Kidney (tissue), 14 donors: ENCODE results near the gene GNAI3. TPM values are rescaled to one million over a fixed set of nuclear protein-coding genes. Genes with fewer than 3 reads are reported as not detected.

Source experiments
- DNase-seq, 5 donors: peaks; one replicate each; pipeline ENCODE4 v3.0.0-alpha.2; 2013 to 2020
- FAIRE-seq: peaks from 2 replicates; lab custom pipeline; 2012; peaks lifted over from hg19 to GRCh38; lab: Jason Lieb, UNC
- H3K27ac ChIP-seq, 2 donors: one replicate each; pipeline ENCODE4 v1.7.0; 2013; ENCODE audit warnings: low read depth in 2 of 2, low read length in 2 of 2, inconsistent platforms in 1 of 2
- H3K27me3 ChIP-seq: one replicate; pipeline ENCODE4 v1.7.1; 2013; ENCODE audit warnings: low read length, inconsistent platforms; ENCODE audit not compliant: control insufficient read depth, insufficient read depth
- H3K36me3 ChIP-seq, 3 donors: one replicate each; pipeline versions ENCODE4 v1.7.0 to v1.7.1; 2013; ENCODE audit warnings: low read length in 3 of 3, control low read depth in 1 of 3, inconsistent platforms in 1 of 3; ENCODE audit not compliant: insufficient read depth in 3 of 3, control insufficient read depth in 2 of 3
- H3K4me1 ChIP-seq, 3 donors: one replicate each; pipeline versions ENCODE4 v1.7.0 to v1.7.1; 2013; ENCODE audit warnings: low read length in 3 of 3, inconsistent platforms in 1 of 3, low read depth in 1 of 3; ENCODE audit not compliant: control insufficient read depth in 2 of 3, insufficient read depth in 2 of 3
- H3K4me3 ChIP-seq, 3 donors: one replicate each; pipeline versions ENCODE4 v1.7.0 to v1.8.1; 2013; ENCODE audit warnings: low read length in 3 of 3, control low read depth in 1 of 3, inconsistent platforms in 1 of 3
- H3K9ac ChIP-seq, 3 donors: one replicate each; pipeline versions ENCODE4 v1.7.0 to v1.7.1; 2013; ENCODE audit warnings: low read length in 3 of 3, control low read depth in 1 of 3, inconsistent platforms in 1 of 3
- H3K9me3 ChIP-seq, 3 donors: one replicate each; pipeline versions ENCODE4 v1.7.0 to v1.7.1; 2013; ENCODE audit warnings: low read length in 3 of 3, control low read depth in 1 of 3, inconsistent platforms in 1 of 3; ENCODE audit not compliant: control insufficient read depth in 2 of 3, insufficient read depth in 1 of 3
- CTCF ChIP-seq: IDR thresholded peaks from 3 replicates; pipeline ENCODE4 v1.5.1; 2012; ENCODE audit warnings: mild to moderate bottlenecking, moderate library complexity, borderline replicate concordance; ENCODE audit not compliant: insufficient read depth; ENCODE audit errors: extremely low read depth
- intact Hi-C: fragments of 100-400 bp; cut with DNase I; formaldehyde crosslinking; loops from one replicate; pipeline ENCODE4 v1.11.1; 2022
- polyA plus RNA-seq: library from polyadenylated mRNA; stranded (reverse); fragments of 350-450 nt; fragmentation: Illumina TruSeq; extraction: RNeasy Lipid Tissue Mini Kit (QIAGEN cat#74804); gene quantifications from one replicate; pipeline ENCODE4 v1.2.3, GENCODE V29; 2014; ENCODE audit warnings: low read depth, low replicate concordance; ENCODE audit not compliant: insufficient read depth
- total RNA-seq: library from RNA; stranded (reverse); fragmentation: NEBNext Ultra II Directional; extraction: Animal tissue kit (Norgen Biotek cat#: 25700); gene quantifications from one replicate; pipeline ENCODE4 v1.2.1, GENCODE V29; 2021
- donor health status: control.
- donor health status: control.
- donor health status: control.
- donor health status: control.
- donor health status: control.
- donor health status: DM: yes; HTN: yes; CAD: no.
- donor health status: Normal renal cell carcinoma (clear cell type).

Gene GNAI3
- total and polyA plus RNA-seq, 2 donors from 2014 or later = 4.2 to 8.0 TPM

GRCh38 chr1:109639841-109640184 is 91.4 kb downstream of the GNAI3 start:
- intact Hi-C loops = loop anchor here (5.0 kb wide), 1 partner anchor 132 kb away; no protein-coding TSS in a partner anchor
- Histone ChIP-seq H3K36me3 (no peaks in the 10 kb centered on the region), H3K9ac (no peak overlapping the region), H3K4me3 (no peak overlapping the region), H3K4me1 (peaks cover 0 to 9% (median 4%) of the 10 kb centered on the region in 3 donors), H3K27ac (no peak overlapping the region), H3K27me3 (no peaks in the 10 kb centered on the region), H3K9me3 (no peaks in the 10 kb centered on the region)
- no peak for TF ChIP-seq CTCF
- peak in 1 of 5 donors; percentile 28 for DNase-seq
- no peak for FAIRE-seq

- Histone ChIP-seq H3K4me3 (no peak overlapping the region), H3K27ac (no peak overlapping the region), H3K27me3 (no peaks in the 10 kb centered on the region), H3K9me3 (no peaks in the 10 kb centered on the region), H3K9ac (no peak overlapping the region), H3K36me3 (no peaks in the 10 kb centered on the region), H3K4me1 (peaks cover 0 to 9% (median 4%) of the 10 kb centered on the region in 3 donors)
- intact Hi-C loops = loop anchor here (5.0 kb wide), 1 partner anchor 132 kb away; no protein-coding TSS in a partner anchor
- peak in 4 of 5 donors; percentile 58 to 89 (median 80) for DNase-seq
- peak; percentile 95 for TF ChIP-seq CTCF
- FAIRE-seq = no peak
Measured at GRCh38 chr1:109640285-109640865, 92.0 kb downstream of the GNAI3 start.

DNA sequence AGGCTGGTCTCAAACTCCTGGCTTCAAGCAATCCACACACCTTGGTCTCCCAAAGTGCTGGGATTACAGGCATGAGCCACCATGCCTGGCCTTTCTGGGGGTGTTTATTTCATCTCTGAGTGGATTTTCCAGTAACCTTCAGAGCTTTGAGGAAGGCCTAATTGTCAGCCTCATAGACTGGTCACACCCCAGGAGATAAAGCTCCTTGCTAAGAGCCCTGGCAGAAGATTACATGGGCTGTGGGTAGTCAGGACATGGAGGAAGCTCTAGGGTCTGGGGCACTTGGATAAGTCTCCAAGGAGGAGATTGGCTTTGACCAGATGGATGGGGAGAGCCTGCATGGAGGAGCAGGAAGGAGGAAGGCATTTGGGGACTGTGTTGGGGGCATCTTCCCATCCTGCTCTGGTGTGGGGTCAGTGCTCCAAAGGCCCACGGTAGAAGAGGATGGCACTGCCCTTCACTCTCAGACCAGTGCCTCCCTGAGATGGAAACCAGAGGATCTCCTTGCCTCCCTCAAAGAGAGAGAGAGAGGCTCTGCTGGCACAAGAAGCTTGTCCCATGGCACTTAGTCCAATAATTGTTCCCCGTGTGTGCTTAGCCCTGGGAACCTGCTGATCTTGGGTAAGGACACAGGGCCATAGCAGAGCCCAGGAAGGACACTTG is 92.8 kb downstream of the GNAI3 start:
- intact Hi-C loops = loop anchor here (5.0 kb wide), 1 partner anchor 131 kb away; no protein-coding TSS in a partner anchor
- H3K27ac ChIP-seq = no peak overlapping the region
- no peak overlapping the region for H3K4me3 ChIP-seq
- H3K27me3 ChIP-seq = no peaks in the 10 kb centered on the region
- no peak overlapping the region for H3K9ac ChIP-seq
- no peaks in the 10 kb centered on the region for H3K36me3 ChIP-seq
- TF ChIP-seq CTCF = no peak
- H3K9me3 ChIP-seq = no peaks in the 10 kb centered on the region
- FAIRE-seq (no peak), DNase-seq (no peak)
- peaks cover 0 to 8% (median 4%) of the 10 kb centered on the region in 3 donors for H3K4me1 ChIP-seq
